Activated gamma-delta T cell (primary cell): ENCODE data around the gene RAB44.

Source experiments
- DNase-seq: peaks from one replicate; lab custom pipeline; 2025; lab: John Stamatoyannopoulos, UW

RAB44 gene

GRCh38 chr6:36730424-36731380 lies 33.1 kb downstream of the RAB44 start:
- no peak for DNase-seq

DNA sequence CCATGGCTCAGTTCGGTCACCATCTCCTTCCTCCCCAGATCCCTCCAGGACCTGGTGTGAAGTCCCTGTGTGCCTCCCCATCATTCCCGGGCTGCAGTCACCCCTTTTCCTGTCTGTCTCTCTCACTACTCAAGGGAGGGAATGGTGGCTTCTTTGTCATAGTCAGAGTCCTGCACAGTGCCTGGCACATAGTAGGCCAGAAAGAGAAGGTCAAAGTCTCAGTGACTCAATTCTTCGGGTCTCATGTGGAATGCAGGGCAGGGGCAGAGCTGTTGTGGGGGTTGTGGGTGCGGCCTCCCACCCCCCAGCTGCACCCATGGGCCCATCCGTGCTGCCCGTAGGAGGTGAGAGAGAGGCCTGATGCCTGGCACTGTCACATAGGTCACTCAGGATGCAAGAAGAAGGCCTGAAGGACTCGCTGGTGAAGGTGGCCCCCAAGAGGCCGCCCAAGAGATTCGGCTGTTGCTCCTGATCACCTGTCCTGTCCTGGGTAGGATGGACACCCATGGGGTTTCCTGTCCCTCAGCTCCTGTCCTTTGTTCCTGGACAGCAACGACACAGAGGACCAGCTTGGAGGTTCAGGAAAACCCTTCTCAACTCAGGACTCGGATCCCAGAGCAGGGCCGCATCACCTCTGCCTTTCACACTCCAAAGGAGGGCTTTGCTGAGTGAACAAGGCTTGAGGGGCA lies 34.1 kb downstream of the RAB44 start:
- DNase-seq, result no peak

DNA sequence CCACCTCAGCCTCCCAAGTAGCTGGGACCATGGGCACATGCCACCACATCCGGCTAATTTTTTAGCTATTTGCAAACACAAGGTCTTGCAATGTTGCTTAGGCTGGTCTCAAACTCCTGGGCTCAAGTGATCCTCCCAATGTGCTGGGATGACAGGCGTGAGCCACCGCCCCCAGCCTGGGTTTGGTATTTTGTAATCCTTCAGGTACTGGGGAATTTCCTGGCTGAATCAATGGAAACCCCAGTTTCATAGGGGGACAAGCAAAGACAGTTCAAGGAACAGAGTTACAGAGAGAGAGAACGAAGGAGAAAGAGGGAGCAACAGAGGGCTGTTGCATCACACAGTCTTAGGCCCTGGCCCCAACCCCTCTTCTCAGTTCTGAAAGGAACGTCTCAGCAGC lies 35.7 kb downstream of the RAB44 start:
- no peak for DNase-seq

DNA sequence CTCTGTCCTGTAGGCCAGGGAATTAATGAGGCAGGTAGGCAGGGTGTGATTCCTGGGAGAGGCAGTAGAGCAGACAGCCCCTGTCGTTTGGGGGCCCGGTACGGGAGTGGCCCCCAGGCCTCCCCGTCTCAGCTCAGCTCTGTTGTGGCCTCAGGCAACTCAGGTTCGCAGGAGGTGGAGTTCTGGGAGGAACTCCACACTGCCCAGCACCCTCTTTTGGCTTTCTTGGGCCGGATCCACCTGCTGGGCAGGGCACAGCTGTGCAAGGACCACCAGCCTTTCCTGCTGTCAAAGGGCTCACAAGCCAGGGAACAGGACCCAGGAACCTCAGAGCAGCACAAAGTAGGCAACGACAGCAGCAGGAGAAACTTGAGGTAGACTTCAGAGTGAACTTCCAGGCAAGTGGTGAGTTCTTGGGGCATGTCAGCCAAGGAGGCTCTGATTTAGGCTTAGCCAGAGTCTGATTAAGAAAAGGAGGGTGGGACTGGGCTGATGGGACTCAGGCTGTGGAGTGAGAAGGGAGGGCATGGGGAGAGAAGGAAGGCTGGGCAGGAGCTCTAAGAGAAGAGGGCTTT lies 36.9 kb downstream of the RAB44 start:
- DNase-seq, result no peak

GRCh38 chr6:36735110-36736071 lies 37.8 kb downstream of the RAB44 start:
- DNase-seq, result no peak

- no peak for DNase-seq
Measured at GRCh38 chr6:36737043-36737785, 39.6 kb downstream of the RAB44 start.

- no peak for DNase-seq
Measured at GRCh38 chr6:36738108-36738507, 40.5 kb downstream of the RAB44 start.

DNA sequence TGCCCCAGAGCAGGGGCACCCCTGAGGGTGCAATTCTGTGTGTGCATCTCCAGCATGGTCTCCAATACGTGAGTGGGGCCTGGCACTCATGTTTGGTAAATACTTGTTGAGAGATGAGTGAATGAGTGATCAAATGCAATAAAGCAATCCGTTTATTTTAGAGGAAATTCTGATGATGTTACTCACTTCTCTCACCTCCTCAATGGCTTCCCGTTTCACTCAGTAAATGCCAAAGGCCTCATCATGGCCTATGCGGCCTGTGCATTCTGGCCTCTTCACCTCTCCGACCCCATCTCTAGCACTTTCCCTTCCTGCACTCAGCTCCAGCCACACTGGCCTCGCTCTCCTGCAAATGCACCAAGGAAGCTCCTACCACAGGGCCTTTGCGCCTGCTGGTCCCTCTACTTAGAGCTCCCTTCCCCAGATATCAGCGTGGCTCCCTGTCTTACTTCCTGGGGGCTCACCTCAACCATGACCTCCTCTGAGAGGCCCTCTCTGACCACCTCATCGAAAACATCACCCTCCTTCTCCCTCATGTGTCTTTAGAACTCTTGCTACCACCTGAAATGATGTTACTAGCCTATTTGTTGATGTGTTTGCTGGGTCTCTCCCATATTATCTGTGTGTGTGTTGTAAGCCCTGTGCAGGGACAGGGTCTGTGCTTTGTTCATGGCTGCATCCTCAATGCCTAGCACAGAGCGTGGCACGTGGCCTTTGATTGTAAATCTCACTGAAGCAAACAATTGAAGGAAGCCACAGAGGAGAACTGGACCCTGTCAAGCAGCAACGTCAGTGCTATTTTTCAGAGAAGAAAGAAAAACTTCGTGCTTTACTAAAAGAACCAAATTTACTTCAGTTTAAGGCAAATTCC lies 42.6 kb downstream of the RAB44 start:
- DNase-seq, result no peak

GRCh38 chr6:36740818-36741179 lies 43.2 kb downstream of the RAB44 start:
- no peak for DNase-seq

- no peak for DNase-seq
Measured at GRCh38 chr6:36742146-36742545, 44.5 kb downstream of the RAB44 start.

DNA sequence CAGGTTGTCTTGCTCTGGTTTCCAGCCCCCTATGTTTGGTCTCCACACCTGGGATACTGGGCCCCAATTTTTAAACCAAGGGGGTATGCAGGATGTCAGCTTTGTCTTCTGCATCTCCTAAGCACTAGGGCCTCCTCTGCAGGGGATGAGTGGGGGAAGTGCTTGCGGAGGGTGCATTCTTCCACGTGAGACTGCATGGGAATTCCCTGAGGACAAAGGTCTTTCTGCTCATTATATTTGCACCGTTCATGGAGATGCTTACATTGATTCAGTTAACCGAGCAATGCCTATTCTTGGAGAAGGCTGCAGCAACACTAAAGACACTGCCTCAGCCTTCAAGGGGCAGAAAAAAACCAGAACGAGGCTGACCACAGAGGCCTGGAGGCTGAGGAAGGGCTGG lies 45.4 kb downstream of the RAB44 start:
- DNase-seq, result no peak

DNA sequence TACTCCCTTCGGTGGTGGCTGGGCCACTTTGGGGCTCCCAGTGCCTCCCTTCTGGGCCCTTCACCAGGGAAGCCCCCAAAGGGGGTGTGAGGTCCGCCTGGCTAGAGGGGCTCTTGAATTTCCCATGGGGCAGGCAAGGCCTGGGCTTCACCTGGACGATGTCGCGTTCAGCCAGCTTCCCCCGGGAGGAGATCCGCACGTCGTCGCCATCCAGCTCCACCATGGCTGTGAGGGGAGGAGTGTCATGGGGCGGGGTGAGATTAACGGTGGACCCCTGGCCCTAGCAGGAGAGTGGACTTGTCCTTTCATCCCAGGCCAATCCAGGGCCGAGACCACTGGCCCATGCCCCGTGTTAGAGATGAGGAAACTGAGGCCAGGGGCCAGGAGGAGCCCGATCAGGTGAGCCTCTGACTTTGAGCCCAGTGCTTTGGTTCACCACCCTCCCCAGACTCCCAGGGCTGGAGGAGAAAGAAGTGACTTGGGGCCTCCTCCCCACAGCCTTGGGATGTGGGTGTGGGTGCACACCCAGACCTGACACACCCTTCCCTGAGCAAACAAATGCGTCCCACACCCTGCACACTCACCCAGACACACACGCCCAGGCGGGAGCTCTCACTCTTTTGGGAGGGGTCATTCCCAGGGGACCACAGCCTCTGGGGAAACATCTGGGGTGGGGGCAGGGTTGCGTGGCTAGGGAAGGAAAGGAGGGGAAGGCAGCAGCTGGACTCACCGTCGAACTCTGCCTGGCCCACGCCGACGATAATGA lies 46.1 kb downstream of the RAB44 start:
- no peak for DNase-seq

GRCh38 chr6:36744304-36744673 lies 46.7 kb downstream of the RAB44 start:
- no peak for DNase-seq

- DNase-seq, result no peak
Measured at GRCh38 chr6:36745283-36745682, 47.7 kb downstream of the RAB44 start.

DNA sequence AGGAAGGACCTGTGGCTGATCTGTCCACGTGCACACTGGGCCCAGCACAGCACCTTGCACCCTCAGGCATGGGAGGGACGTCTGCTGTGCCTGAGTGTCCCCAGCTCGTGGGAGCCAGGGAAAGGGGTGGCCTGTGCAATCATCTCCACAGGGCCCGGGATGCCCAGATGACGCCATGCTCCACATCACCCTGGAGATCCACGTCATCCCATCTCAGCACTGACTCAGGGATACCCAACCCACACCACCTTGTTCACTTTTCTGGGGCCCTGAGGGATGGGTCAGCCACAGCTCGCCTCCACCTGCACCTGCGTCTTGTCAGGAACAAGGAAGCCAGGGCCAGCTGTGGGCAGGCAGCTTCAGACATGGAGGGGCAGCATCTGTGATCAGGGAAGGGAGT lies 48.2 kb downstream of the RAB44 start:
- no peak for DNase-seq

- no peak for DNase-seq
Measured at GRCh38 chr6:36746251-36746650, 48.6 kb downstream of the RAB44 start.

GRCh38 chr6:36749829-36750489 lies 52.3 kb downstream of the RAB44 start:
- no peak for DNase-seq

DNA sequence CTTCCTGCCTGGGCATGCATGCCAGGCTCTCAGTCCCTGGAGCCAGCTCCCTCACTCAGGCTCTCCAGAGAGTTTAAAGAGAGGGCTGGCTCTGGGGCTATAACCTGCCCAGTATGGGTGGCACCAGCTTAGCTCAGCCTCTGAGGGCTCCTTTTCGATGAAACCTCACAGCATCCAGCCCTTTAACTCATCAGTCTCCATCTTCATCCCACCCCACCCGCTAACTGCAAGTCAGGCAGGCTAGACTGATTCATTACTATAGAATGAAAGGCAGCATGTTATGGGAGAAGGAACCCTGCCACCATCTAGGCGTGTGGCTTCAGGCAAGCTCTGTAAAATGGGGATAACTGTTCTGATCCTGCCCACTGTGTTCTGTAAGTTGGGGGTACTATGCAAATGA lies 53.5 kb downstream of the RAB44 start:
- DNase-seq, result no peak

GRCh38 chr6:36751833-36752186 lies 54.2 kb downstream of the RAB44 start:
- no peak for DNase-seq
